Nephron (organoid): Measurements from ENCODE around the gene ZNF740.

Experiments used
- H3K27ac Mint-ChIP-seq, 3 experiments: 2 replicates each; pipeline ENCODE4 v1.8.0; 2020; ENCODE audit warnings: mixed read lengths in 3 of 3, mild to moderate bottlenecking in 2 of 3, moderate library complexity in 1 of 3
- H3K27me3 Mint-ChIP-seq: 2 replicates; pipeline ENCODE4 v1.8.0; 2021; ENCODE audit warnings: low read depth, mild to moderate bottlenecking, moderate library complexity, mixed read lengths
- H3K36me3 Mint-ChIP-seq: 2 replicates; pipeline ENCODE4 v1.8.0; 2020; ENCODE audit warnings: low read depth, mixed read lengths
- H3K4me1 Mint-ChIP-seq: 2 replicates; pipeline ENCODE4 v1.8.0; 2020; ENCODE audit warnings: mixed read lengths
- H3K4me3 Mint-ChIP-seq, 3 experiments: 2 replicates each; pipeline ENCODE4 v1.8.0; 2020; ENCODE audit warnings: mild to moderate bottlenecking in 3 of 3, mixed read lengths in 3 of 3, moderate library complexity in 2 of 3
- H3K9me3 Mint-ChIP-seq: 2 replicates; pipeline ENCODE4 v1.8.0; 2020; ENCODE audit warnings: mixed read lengths
- CTCF ChIP-seq, 3 experiments: fragments of 200-600 bp; sonication (generic); IDR thresholded peaks; one replicate each; pipeline ENCODE4 v1.5.0; 2021; ENCODE audit warnings: antibody characterized with exemption in 3 of 3; ENCODE audit not compliant: unreplicated experiment in 3 of 3

ZNF740 gene

GRCh38 chr12:53214687-53215455, 34.3 kb downstream of the ZNF740 start:
- TF ChIP-seq CTCF (IDR thresholded peaks at IDR 0.05; ENCODE audit: unreplicated experiment in 3 of 3): no peak
- Mint-ChIP-seq H3K27ac (no peak overlapping the region), H3K36me3 (peaks cover 24% of the 10 kb centered on the region), H3K9me3 (no peaks in the 10 kb centered on the region), H3K4me3 (peak overlapping the region in 1 of 3 experiments; percentile 35), H3K4me1 (peaks cover 35% of the 10 kb centered on the region), H3K27me3 (peaks cover 9% of the 10 kb centered on the region)

GRCh38 chr12:53215497-53215896, 35.0 kb downstream of the ZNF740 start:
- H3K27me3 Mint-ChIP-seq: peaks cover 9% of the 10 kb centered on the region
- TF ChIP-seq CTCF (IDR thresholded peaks at IDR 0.05; ENCODE audit: unreplicated experiment in 3 of 3): no peak
- H3K27ac Mint-ChIP-seq: peak overlapping the region in 2 of 3 experiments; percentile 11 to 50
- H3K36me3 Mint-ChIP-seq: peaks cover 24% of the 10 kb centered on the region
- peak overlapping the region in 1 of 3 experiments; percentile 4 for H3K4me3 Mint-ChIP-seq
- peaks cover 35% of the 10 kb centered on the region for H3K4me1 Mint-ChIP-seq
- no peaks in the 10 kb centered on the region for H3K9me3 Mint-ChIP-seq

- peaks cover 17% of the 10 kb centered on the region for H3K36me3 Mint-ChIP-seq
These were observed 36.8 kb downstream of the ZNF740 start for GRCh38 chr12:53217051-53217930.

GRCh38 chr12:53217931-53218307, 37.4 kb downstream of the ZNF740 start:
- Mint-ChIP-seq H3K4me3 (peak overlapping the region; percentile 87 to 97 (median 91)), H3K36me3 (peaks cover 11% of the 10 kb centered on the region), H3K27me3 (peaks cover 9% of the 10 kb centered on the region), H3K4me1 (peaks cover 46% of the 10 kb centered on the region), H3K9me3 (no peaks in the 10 kb centered on the region), H3K27ac (peak overlapping the region; percentile 85 to 92 (median 87))
- TF ChIP-seq CTCF (IDR thresholded peaks at IDR 0.05; ENCODE audit: unreplicated experiment in 3 of 3): no peak

More at GRCh38 chr12:53217051-53217930, 36.8 kb downstream of the ZNF740 start:
- peaks cover 40% of the 10 kb centered on the region for H3K4me1 Mint-ChIP-seq
- H3K9me3 Mint-ChIP-seq: no peaks in the 10 kb centered on the region
- peak overlapping the region; percentile 85 to 92 (median 87) for H3K27ac Mint-ChIP-seq
- H3K4me3 Mint-ChIP-seq: peak overlapping the region; percentile 87 to 97 (median 91)
- H3K27me3 Mint-ChIP-seq: peaks cover 9% of the 10 kb centered on the region
- no peak for TF ChIP-seq CTCF (IDR thresholded peaks at IDR 0.05; ENCODE audit: unreplicated experiment in 3 of 3)

- H3K4me1 Mint-ChIP-seq: peaks cover 55% of the 10 kb centered on the region
These were observed 38.2 kb downstream of the ZNF740 start for GRCh38 chr12:53218551-53219291.

More at GRCh38 chr12:53218551-53219291, 38.2 kb downstream of the ZNF740 start:
- Mint-ChIP-seq H3K4me3 (peak overlapping the region; percentile 91 to 97 (median 93)), H3K9me3 (no peaks in the 10 kb centered on the region), H3K27ac (peak overlapping the region; percentile 87 to 92 (median 88)), H3K36me3 (peaks cover 10% of the 10 kb centered on the region), H3K27me3 (peaks cover 9% of the 10 kb centered on the region)
- TF ChIP-seq CTCF (IDR thresholded peaks at IDR 0.05; ENCODE audit: unreplicated experiment in 3 of 3): no peak
